Activated CD4-positive, alpha-beta memory T cell treated with anti-CD3 and anti-CD28 coated beads, Interleukin-2, amount 10 ng/mL, durations not matched to agents 7 days and 5 days (primary cell): ENCODE data around the gene SLC6A18. TPM values are rescaled to one million over a fixed set of nuclear protein-coding genes. Genes with fewer than 3 reads are reported as not detected.

Experiments used
- CTCF ChIA-PET: fragments of 350-600 bp; sonication (Branson Sonifier 250); formaldehyde crosslinking; loops from one replicate; lab custom pipeline; 2021; ENCODE audit warnings: antibody characterized with exemption, inconsistent platforms; lab: Charles Lee
- POLR2A ChIA-PET: fragments of 350-600 bp; sonication (Branson Sonifier 250); formaldehyde crosslinking; loops from one replicate; lab custom pipeline; 2021; ENCODE audit warnings: antibody characterized with exemption; lab: Charles Lee
- DNase-seq: peaks from one replicate; pipeline ENCODE4 v3.0.0-alpha.2; 2020
- H3K27ac Mint-ChIP-seq: one replicate; pipeline ENCODE4 v1.8.0; 2021; ENCODE audit warnings: mild to moderate bottlenecking, mixed read lengths
- H3K27me3 Mint-ChIP-seq: one replicate; pipeline ENCODE4 v1.8.0; 2021; ENCODE audit warnings: mixed read lengths
- H3K36me3 Mint-ChIP-seq: one replicate; pipeline ENCODE4 v1.8.0; 2021; ENCODE audit warnings: low read depth, mixed read lengths
- H3K4me1 Mint-ChIP-seq: one replicate; pipeline ENCODE4 v1.8.0; 2021; ENCODE audit warnings: mixed read lengths
- H3K4me3 Mint-ChIP-seq: one replicate; pipeline ENCODE4 v1.8.0; 2021; ENCODE audit warnings: mild to moderate bottlenecking, mixed read lengths
- H3K9me3 Mint-ChIP-seq: one replicate; pipeline ENCODE4 v1.8.0; 2021; ENCODE audit warnings: mixed read lengths
- total RNA-seq, 2 experiments: library from RNA; stranded (reverse); gene quantifications; one replicate each; pipeline ENCODE4 v1.2.3, GENCODE V29; 2021

The SLC6A18 gene
- total RNA-seq, 2 experiments from 2014 or later = not detected

DNA sequence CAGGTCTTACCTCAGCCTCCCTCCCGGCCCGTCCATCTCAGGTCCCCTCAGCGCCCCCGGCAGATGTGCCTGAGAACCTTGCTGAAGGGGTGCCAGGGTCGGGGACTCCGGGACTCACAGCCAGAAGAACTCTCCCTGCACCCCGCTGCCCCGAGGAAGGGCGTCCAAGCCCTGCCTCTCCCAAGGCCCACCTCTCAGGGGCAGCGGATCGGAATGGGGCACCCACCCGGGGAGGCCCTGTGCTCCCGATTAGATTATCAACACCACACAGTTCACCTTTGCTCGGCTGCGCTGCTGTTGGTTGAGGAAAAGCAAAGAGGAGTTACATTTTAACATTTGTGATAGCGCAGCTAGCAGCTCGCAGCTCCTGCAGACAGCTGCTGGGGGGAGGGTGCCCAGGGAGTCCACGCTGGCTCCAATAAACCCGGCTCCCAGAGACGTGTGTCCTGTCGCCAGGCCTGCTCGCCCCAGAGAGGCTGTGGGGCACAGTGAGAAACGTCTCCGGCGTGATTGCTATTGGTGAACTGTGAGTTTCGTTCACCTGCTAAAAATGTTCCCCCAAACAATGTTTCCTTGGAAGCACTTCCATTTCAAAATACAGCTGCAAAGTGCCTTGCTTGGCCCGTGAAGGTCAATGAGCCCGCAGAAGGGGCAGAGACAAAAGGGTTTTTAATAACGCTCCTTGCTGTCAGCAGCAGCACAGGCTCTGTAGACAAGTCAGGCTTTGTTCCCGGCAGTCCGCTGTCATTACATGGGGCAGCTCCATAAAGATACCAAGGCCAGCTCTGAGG, 42.4 kb upstream of the SLC6A18 start:
- DNase-seq = no peak
- no peaks in the 10 kb centered on the region for H3K27me3 Mint-ChIP-seq
- no peaks in the 10 kb centered on the region for H3K36me3 Mint-ChIP-seq

DNA sequence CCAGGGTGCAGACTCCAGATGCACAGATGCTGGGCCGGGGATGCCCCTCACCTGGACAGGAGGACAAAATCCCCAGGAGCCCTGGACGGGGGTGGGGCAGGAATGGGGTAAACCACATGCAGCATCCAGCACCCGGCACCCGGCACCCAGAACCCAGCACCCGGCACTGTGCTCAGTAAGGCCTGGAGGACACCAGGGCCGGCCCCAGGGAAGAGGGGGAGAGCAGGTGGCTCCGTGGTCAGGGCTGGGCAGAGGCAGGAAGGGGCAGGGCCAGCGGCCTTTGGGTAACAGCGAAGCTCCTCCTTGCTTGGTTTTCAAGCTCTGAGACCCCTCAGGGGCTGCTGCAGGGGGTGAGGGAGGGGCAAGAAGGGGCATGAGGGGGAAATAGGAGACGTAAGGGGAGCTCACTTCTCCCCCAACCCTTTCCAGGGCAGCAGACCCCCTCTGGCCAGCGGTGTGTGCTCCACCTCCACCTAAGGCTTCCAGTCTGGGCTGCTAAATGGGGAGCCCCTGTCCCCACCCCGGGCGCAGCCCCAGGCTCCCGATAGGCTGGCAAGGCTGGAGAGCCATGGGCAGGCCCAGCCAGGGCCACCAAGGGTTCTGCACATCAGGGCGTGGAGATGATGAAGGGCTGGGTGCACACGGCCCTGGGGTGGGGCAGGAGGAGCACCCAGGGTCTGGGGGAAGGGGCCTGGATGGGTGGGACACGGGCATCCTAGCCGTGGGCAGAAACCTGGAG, 41.6 kb upstream of the SLC6A18 start:
- no peaks in the 10 kb centered on the region for H3K27me3 Mint-ChIP-seq
- DNase-seq = no peak
- H3K9me3 Mint-ChIP-seq = no peaks in the 10 kb centered on the region
- H3K36me3 Mint-ChIP-seq = no peaks in the 10 kb centered on the region
- POLR2A ChIA-PET = no interaction called here
- H3K4me1 Mint-ChIP-seq = no peaks in the 10 kb centered on the region
- no peak overlapping the region for H3K27ac Mint-ChIP-seq
- CTCF ChIA-PET = no interaction called here
- no peak overlapping the region for H3K4me3 Mint-ChIP-seq

More for the DNA sequence above, 42.4 kb upstream of the SLC6A18 start:
- CTCF ChIA-PET = no interaction called here
- Mint-ChIP-seq H3K4me1 (no peaks in the 10 kb centered on the region), H3K4me3 (no peak overlapping the region), H3K9me3 (no peaks in the 10 kb centered on the region), H3K27ac (no peak overlapping the region)
- POLR2A ChIA-PET = no interaction called here

DNA sequence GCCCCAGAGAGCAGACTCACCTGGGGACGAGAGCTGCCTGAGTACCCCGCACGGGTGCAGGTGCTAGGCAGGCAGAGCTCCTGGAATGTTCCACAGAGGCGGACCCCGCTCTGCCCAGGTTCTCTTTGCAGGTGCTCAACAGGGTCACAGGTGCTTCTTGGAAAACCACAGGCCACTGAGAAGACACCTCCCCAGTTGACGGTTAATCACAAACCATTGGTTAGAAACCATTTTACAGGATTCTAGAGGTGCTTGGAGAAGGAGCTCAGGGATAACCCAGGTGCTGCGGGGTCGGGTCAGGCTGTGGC, 41.1 kb upstream of the SLC6A18 start:
- Mint-ChIP-seq H3K27ac (no peak overlapping the region), H3K9me3 (no peaks in the 10 kb centered on the region), H3K27me3 (no peaks in the 10 kb centered on the region), H3K36me3 (no peaks in the 10 kb centered on the region), H3K4me1 (no peaks in the 10 kb centered on the region), H3K4me3 (no peak overlapping the region)
- ChIA-PET CTCF (no interaction called here), POLR2A (no interaction called here)
- DNase-seq = no peak

DNA sequence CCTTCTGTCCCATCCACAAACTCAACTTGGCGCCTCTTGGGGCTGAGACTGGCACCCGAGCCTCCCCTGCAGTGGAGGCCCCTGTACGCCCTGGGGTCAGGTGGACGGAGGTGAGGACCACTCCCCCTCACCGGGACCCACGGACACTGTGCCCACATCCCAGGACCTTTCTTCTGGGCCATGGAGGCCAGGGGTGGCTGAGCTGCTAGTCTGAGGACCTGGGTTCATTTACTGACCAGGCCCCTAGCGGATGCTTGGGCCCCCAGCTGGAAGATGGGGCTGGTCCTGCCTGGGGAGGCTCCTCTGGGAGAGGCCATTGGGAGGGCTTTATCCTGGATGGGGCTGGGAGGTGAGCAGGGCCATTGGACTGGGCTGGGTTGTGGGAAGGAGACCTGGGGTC, 40.7 kb upstream of the SLC6A18 start:
- Mint-ChIP-seq H3K4me1 (no peaks in the 10 kb centered on the region), H3K4me3 (no peak overlapping the region), H3K36me3 (no peaks in the 10 kb centered on the region), H3K9me3 (no peaks in the 10 kb centered on the region), H3K27me3 (no peaks in the 10 kb centered on the region), H3K27ac (no peak overlapping the region)
- CTCF ChIA-PET = no interaction called here
- DNase-seq = no peak
- POLR2A ChIA-PET = no interaction called here

DNA sequence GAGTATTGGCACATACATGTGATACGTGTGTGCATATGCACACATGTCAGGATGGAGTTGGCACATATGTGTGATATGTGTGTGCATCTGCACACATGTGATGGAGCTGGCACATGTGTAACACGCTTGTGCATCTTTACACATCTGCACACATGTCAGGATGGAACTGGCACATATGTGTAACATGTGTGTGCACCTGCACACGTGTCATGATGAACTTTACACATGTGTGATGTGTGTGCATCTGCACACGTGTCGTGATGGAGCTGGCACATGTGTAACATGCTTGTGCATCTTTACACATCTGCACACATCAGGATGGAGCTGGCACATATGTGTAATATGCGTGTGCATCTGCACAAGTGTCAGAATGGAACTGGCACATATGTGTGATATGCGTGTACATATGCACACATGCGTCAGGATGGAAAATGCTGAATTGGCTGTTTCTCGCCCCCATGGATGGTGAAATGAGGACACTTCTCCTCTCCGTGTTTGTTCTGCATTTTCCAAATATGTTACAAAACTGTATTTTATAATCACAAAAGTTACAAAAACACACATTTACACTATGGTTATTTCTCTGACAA, 40.0 kb upstream of the SLC6A18 start:
- Mint-ChIP-seq H3K4me1 (no peaks in the 10 kb centered on the region), H3K27me3 (no peaks in the 10 kb centered on the region), H3K36me3 (no peaks in the 10 kb centered on the region), H3K9me3 (no peaks in the 10 kb centered on the region), H3K27ac (no peak overlapping the region), H3K4me3 (no peak overlapping the region)
- ChIA-PET POLR2A (no interaction called here), CTCF (interaction anchor here (1.2 kb wide), 1 partner anchor 11 kb away, joined by 6 read pairs; no protein-coding TSS in a partner anchor)
- DNase-seq = no peak

DNA sequence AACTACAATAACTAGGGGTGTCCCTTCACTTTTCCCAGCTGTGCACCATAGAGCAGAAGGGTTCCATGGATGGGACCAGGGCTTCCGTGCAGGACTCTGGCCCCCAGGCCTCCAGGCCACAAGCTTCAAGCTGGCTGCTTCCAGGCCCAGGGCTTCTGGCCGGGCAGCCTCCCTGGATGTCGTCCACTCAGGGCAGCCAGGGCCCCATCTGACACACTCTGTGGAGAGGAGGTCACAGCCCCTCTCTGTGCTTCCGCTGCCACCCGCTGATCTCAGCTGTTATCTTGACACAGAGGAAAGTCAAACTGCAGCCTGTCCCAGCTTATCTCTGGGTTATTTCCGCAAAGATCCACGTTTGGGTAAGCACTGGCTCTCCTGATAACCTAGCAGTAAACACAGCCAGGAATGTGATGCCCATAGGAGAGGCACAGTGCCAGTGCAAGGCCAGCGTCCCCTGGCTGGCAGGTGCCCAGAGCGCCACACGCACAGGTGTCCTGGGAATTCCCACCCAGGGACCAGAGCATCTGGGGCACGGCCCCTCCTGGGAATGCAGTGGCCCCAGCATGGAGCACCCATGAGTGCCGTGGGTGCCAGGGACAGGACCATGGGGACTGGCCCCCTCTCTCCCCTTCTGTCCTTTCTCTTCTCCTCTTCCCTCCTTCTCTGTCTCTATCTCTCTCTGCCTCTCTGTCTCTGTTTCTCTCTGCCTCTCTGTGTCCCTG, 39.4 kb upstream of the SLC6A18 start:
- no peak for DNase-seq
- Mint-ChIP-seq H3K27ac (no peak overlapping the region), H3K9me3 (no peaks in the 10 kb centered on the region), H3K36me3 (no peaks in the 10 kb centered on the region), H3K4me1 (no peaks in the 10 kb centered on the region), H3K27me3 (peaks cover 2% of the 10 kb centered on the region), H3K4me3 (no peak overlapping the region)
- ChIA-PET POLR2A (no interaction called here), CTCF (interaction anchor here (1.2 kb wide), 1 partner anchor 12 kb away, joined by 6 read pairs; no protein-coding TSS in a partner anchor)

DNA sequence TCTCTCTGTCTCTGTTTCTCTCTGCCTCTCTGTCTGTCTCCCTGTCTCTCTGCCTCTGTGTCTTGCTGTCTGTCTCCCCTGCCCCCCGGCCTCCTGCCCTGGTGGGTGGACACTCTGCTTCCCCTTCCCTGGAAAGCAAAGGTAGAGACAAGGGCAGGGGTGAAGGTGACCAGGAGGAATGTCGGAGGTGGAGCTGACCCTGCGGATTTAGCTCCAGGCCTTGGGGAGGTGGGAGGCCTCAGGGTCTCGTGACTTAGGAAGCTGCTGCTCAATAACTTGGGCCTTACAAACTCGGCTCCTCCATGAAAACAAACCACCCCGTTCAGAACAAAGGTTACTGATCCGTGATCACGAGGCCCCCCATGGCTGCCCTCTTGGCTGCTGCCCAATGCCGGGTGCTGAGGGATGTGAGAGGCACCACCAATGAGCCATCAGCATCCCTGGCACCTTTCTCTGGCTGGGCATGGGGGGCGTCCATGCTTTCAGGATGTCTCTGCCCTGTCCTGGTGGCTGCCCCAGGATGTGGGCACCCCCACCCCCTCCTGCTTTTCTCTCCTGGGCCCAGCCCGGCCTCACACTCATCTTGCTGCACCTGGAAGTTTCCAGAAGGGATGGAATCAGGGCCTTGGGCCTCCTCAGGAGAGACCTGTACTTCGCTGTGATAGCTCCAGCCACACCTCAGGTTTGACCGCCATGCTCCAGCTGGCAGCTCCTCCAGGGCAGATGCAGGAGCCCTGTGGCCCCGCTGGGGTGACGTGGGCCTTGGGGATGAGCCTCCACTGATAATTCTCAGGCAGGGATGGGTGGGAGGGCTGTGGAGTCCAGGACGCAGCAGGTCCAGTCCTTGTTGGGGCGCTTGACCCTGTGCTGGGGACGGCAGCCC, 38.6 kb upstream of the SLC6A18 start:
- Mint-ChIP-seq H3K4me1 (no peaks in the 10 kb centered on the region), H3K9me3 (no peaks in the 10 kb centered on the region), H3K27me3 (peaks cover 2% of the 10 kb centered on the region), H3K36me3 (no peaks in the 10 kb centered on the region), H3K4me3 (no peak overlapping the region), H3K27ac (no peak overlapping the region)
- DNase-seq = no peak
- POLR2A ChIA-PET = no interaction called here
- CTCF ChIA-PET = no interaction called here

DNA sequence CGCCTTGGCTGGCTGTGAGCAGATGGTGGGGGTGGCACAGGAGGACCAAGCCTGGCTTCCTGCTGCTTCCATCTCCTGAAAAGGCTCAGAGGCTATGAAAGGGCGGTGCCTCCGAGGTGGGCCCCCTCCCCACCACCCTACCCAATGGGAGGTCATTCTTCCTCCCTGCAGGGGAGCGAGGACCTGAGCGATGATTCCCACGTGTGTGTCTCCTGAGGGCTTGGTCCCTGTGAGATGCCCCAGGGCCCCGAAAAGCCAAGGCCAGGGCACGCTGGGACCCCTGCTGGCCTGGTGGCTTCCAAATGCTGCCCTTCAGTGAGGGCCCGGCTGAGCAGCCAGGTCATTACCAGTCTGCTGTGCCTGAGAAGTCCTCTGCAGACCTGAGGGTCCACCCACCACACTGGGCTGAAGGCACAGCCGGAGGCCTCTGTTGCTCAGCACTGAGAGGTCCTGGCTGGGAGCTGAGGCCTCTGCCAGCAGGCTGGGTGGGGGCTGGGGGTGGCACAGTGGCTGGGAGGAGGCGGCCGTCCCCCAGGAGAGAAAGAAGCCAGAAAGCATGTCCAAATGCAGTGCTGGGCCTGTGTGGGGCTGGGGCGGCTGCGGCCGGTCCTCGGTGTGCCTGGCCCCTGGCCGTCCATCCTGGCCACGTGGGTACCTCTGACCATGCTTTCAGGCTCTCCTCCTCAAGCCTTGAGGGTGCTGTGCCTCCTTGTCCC, 37.8 kb upstream of the SLC6A18 start:
- Mint-ChIP-seq H3K36me3 (no peaks in the 10 kb centered on the region), H3K9me3 (no peaks in the 10 kb centered on the region), H3K4me1 (no peaks in the 10 kb centered on the region), H3K27ac (no peak overlapping the region), H3K27me3 (peaks cover 2% of the 10 kb centered on the region), H3K4me3 (no peak overlapping the region)
- no peak for DNase-seq
- ChIA-PET CTCF (no interaction called here), POLR2A (no interaction called here)

DNA sequence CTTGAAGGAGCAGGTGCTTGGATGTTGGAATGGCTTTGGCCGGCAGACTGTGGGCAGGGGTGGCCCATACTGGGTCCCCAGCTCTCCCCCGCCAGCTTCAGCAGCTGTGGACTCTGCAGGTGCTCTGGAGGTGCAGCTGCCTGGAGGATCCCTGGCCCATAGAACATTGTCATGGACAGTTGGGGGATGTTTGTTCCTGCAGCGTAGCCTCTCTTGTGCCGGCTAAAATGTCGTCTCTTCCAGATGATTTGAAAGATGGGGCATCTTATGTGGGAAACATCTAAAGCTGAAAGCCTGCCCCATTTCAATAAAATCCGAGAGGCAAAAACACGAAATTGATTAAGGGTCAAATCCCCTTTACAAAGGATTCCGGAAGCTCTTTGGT, 37.2 kb upstream of the SLC6A18 start:
- ChIA-PET POLR2A (no interaction called here), CTCF (no interaction called here)
- Mint-ChIP-seq H3K9me3 (no peaks in the 10 kb centered on the region), H3K36me3 (no peaks in the 10 kb centered on the region), H3K4me3 (no peak overlapping the region), H3K27ac (no peak overlapping the region), H3K27me3 (peaks cover 2% of the 10 kb centered on the region), H3K4me1 (no peaks in the 10 kb centered on the region)
- no peak for DNase-seq

DNA sequence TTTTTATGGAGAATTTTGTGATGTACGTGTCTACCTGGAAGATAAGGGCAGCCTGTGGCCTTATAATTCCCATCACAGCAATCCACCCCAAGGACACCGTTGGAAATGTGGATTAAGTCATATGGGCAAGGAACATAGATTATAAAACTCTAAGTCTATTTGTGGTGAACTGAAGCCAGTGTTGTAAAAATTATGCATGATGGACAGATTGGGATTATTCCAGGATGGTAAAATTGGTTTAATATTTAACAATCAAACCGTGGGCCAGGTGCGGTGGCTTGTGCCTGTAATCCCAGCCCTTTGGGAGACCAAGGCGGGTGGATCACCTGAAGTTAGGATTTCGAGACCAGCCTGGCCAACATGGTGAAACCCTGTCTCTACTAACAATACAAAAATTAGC, 36.7 kb upstream of the SLC6A18 start:
- H3K4me3 Mint-ChIP-seq = no peak overlapping the region
- peaks cover 2% of the 10 kb centered on the region for H3K27me3 Mint-ChIP-seq
- H3K9me3 Mint-ChIP-seq = no peaks in the 10 kb centered on the region
- POLR2A ChIA-PET = no interaction called here
- CTCF ChIA-PET = no interaction called here
- H3K36me3 Mint-ChIP-seq = no peaks in the 10 kb centered on the region
- DNase-seq = no peak
- H3K4me1 Mint-ChIP-seq = no peaks in the 10 kb centered on the region
- H3K27ac Mint-ChIP-seq = no peak overlapping the region

DNA sequence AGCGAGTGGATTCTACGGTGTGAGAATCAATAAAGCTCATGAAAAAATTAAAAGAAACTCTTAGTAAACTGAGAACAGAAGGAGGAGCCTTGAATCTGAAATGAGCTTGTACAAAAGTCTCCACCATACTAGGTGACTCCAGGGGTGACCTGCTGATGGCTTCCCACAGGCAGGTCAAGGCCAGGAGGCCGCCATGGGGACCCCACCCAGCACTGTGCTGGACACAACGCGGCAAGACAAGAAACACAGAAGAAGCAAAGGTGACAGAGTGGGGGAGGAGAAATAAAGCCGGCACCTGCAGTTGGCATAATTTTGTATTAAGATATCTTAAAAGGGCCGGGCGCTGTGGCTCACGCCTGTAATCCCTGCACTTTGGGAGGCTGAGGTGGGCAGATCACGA, 35.9 kb upstream of the SLC6A18 start:
- H3K9me3 Mint-ChIP-seq = no peaks in the 10 kb centered on the region
- DNase-seq = no peak
- H3K27ac Mint-ChIP-seq = no peak overlapping the region
- H3K27me3 Mint-ChIP-seq = peaks cover 2% of the 10 kb centered on the region
- no peaks in the 10 kb centered on the region for H3K36me3 Mint-ChIP-seq
- ChIA-PET POLR2A (no interaction called here), CTCF (no interaction called here)
- no peak overlapping the region for H3K4me3 Mint-ChIP-seq
- no peaks in the 10 kb centered on the region for H3K4me1 Mint-ChIP-seq

DNA sequence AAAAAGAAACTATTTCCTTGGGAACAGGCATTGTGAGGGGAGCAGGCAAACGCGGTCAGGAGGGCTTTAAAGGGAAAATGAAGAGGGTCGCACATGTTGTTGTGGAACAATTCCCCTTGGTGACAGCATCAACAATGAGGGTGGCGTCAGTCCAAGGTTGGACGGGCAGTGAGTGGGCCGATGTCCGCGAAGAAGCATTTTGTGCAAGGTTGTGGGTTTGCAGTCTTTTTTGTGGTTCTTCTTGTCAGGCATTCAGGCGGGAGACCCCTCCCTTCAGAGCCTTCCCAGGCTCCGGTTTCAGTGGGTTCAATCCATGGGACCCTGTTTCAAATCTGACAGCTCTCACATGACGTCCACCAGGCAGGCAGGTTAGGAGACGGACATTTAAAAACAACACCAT, 34.9 kb upstream of the SLC6A18 start:
- Mint-ChIP-seq H3K36me3 (no peaks in the 10 kb centered on the region), H3K27ac (no peak overlapping the region), H3K4me3 (no peak overlapping the region), H3K27me3 (peaks cover 2% of the 10 kb centered on the region), H3K4me1 (no peaks in the 10 kb centered on the region), H3K9me3 (no peaks in the 10 kb centered on the region)
- no peak for DNase-seq
- ChIA-PET CTCF (no interaction called here), POLR2A (no interaction called here)
